ENCODE results near the gene FSTL4.

Gene FSTL4

GRCh38 chr5:133610489-133611356 lies 1.6 kb downstream of the FSTL4 start:
- TF ChIP-seq, protein P1, sequence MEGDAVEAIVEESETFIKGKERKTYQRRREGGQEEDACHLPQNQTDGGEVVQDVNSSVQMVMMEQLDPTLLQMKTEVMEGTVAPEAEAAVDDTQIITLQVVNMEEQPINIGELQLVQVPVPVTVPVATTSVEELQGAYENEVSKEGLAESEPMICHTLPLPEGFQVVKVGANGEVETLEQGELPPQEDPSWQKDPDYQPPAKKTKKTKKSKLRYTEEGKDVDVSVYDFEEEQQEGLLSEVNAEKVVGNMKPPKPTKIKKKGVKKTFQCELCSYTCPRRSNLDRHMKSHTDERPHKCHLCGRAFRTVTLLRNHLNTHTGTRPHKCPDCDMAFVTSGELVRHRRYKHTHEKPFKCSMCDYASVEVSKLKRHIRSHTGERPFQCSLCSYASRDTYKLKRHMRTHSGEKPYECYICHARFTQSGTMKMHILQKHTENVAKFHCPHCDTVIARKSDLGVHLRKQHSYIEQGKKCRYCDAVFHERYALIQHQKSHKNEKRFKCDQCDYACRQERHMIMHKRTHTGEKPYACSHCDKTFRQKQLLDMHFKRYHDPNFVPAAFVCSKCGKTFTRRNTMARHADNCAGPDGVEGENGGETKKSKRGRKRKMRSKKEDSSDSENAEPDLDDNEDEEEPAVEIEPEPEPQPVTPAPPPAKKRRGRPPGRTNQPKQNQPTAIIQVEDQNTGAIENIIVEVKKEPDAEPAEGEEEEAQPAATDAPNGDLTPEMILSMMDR (IDR thresholded peaks at IDR 0.05): peak; percentile 82

DNA sequence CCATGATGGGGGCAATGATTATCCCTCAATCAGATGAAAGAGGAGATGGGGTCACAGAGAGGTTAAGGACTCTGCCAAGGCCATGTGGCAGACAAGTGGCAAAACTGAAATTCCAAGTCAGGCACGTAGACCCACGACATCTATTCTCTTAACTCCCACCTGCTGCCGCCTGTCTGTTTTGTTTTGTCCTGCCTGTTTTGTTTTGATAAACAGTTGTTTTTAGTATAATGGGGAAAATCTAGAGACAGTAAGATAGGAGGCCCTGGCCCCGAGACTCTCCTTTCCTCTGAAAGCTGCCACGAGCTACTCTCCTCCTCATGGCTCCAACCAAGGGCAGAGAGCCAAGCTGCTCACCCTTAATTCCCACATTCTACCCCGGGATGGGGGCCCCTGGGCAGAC lies 4.9 kb downstream of the FSTL4 start:
- TF ChIP-seq, protein P1 (IDR thresholded peaks at IDR 0.05): no peak

DNA sequence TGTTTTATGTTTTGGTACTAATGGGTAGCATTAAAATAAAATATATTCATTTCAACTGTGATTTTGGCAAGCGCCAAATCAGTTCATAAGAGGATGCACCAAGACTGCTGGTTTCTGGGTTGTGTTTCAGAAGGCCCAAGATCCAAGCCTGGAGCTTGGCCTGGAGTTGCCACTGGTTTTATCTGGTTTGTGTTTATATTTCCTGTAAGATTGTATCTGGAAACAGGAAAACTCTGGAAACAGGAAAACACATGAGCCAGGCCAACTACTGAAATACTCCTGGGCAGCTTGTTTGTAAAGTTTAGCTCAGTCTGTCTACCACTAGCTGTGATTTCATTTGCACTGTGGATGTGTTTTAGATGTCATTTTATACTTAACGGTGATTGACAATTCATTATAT lies 5.5 kb downstream of the FSTL4 start:
- TF ChIP-seq, protein P1 (IDR thresholded peaks at IDR 0.05): no peak

- TF ChIP-seq, protein P1 (IDR thresholded peaks at IDR 0.05): no peak
These were observed 7.0 kb downstream of the FSTL4 start for GRCh38 chr5:133605323-133605722.

DNA sequence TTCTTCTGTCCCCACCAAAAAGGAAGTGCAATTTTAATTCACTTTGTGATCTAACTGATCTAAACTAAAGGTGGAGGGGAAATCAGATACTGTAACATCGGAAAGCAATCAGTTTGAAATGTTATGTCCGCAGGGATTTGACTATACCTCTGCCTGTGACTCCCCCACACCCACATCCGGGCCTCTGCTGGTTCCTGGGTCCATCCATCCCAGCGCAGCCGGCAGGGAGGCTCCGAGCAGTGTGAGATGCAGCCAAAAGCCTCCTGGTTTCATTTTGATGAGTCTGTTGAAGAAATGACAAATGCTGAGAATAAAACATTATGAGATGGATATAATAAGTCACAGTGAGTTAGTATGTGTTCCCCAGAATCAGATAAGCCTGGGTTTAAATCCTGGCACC lies 8.6 kb downstream of the FSTL4 start:
- TF ChIP-seq, protein P1 (IDR thresholded peaks at IDR 0.05): no peak

DNA sequence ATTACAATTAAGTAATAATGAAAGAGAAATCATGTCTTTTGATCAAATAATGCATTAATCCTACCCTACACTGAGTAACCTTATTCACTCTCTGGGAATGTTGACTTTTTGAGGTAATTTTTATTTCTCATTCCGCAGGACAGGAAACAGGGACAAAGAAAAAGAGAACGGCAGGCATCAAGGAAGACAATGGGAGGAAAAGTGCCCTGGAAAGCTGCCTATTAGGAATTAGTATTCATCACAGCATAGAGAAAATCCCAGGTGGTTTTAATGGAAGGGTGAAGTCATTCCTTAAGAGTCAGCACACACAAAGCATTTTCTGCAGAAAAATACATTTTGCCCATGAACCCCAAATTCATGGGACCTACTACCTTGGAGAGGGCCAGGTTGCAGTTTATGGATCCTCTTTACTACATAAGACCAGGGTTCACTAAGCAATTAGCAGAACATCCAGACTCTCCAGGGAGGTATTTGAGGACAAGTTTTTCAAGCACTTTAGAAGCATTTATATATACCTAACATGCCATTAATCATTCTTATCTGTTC lies 9.4 kb downstream of the FSTL4 start:
- TF ChIP-seq, protein P1 (IDR thresholded peaks at IDR 0.05): no peak

- TF ChIP-seq, protein P1 (IDR thresholded peaks at IDR 0.05): no peak
These were observed 12.7 kb downstream of the FSTL4 start for GRCh38 chr5:133599600-133599999.

Data from LNCAP (cell line).